T-helper 9 cell (primary cell): ENCODE results near the gene KCNK5.

Source experiments
- DNase-seq: peaks from one replicate; pipeline ENCODE4 v3.0.0-alpha.2; 2020

KCNK5 gene

GRCh38 chr6:39197521-39197920 is 31.8 kb downstream of the KCNK5 start:
- DNase-seq = no peak

DNA sequence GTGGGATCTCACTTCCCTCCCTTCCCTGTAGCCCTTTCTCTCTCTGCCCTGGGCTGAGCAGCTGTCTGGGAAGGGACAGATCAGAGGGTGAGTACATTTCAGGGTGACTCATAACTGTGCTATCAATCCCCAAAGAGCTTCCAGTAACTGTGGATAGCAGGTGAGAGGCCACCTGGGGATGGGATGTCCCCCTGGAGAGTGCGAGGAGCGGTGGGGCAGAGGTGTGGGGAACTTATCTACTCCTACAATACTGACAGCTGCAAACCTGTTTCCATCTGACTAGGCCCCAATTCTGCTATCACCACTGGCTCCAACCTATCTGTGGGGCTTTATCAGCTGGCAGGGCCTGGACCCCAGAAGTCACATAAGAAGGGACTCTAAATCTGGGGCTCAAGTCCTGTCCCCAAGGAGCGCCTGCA is 32.6 kb downstream of the KCNK5 start:
- DNase-seq = no peak

DNA sequence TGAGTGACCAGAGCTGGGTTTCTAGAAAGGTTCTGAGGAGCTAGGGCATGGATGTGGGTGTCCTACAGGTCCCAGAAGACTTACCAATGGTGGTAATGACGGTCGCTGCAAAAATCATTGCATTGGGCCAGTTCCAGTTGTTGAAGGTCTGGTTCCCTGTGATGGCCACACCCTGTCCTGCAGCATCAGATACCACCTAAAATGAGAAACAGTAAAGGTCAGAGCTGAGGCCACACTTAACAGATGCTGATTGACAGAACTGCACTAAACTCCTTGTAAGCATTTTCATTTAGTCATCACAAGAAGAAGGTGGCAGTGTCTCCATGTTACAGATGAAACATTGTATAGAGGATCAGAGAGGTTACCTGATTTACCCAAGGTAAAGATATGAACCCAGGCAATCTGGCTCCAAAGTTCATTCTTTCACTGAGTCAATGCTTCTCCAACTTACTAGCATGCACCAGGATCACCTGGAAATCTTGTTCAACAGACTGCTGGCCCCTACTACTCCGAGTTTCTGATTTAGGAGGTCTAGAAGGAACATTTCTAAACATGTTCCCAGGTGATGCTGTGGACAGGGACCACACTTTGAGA is 33.4 kb downstream of the KCNK5 start:
- DNase-seq = no peak

DNA sequence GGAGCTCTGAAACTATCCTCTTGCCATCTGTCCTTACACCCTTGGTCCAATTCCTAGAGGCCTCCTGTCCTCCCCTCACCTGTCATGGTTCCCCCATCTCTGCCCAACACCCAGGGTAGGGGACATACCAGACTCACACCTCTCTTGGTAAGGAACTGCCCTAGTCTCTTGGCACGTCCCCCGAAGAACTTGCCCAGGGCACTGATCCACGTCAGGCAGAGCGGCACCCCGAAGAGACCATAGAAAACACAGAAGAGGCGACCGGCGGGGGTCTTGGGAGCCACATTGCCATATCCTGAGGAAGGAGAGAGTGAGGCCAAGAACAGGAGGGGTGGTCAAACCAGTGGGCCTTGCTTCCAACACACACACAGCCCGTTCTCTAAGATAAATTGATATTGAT is 34.8 kb downstream of the KCNK5 start:
- DNase-seq = no peak

DNA sequence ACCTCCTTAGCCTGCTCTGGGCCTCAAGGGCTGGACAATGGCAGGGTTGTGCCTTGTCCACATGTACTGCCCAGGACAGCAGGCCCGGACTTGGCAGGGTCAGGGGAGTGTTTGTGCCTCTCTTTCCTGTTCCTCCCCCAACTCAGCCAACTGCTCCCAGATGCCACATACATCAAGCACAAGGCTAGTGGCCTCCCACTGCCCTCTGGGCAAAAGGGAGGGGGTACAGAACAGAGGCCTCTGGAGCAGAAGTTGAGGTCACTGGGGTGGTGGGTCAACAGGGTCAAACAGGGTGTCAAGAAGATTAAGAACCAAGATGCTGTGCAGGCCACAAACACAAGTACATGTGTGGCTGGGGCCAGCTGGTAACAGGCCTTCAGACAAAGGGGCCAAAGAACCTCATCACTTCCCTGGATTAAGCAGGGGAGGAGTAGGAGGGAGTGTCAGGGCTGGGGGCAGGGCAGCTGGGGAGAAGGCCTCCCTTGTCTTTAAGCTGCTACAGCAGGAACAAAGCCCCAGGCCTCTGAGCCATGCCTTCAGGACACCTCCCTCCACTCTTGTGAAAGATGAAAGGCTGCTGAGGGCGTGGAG is 36.0 kb downstream of the KCNK5 start:
- DNase-seq = no peak

GRCh38 chr6:39192736-39193135 is 36.5 kb downstream of the KCNK5 start:
- DNase-seq = no peak

- DNase-seq = no peak
Measured at GRCh38 chr6:39191236-39191930, 37.9 kb downstream of the KCNK5 start.

- DNase-seq = no peak
Measured at GRCh38 chr6:39190545-39191235, 38.6 kb downstream of the KCNK5 start.

DNA sequence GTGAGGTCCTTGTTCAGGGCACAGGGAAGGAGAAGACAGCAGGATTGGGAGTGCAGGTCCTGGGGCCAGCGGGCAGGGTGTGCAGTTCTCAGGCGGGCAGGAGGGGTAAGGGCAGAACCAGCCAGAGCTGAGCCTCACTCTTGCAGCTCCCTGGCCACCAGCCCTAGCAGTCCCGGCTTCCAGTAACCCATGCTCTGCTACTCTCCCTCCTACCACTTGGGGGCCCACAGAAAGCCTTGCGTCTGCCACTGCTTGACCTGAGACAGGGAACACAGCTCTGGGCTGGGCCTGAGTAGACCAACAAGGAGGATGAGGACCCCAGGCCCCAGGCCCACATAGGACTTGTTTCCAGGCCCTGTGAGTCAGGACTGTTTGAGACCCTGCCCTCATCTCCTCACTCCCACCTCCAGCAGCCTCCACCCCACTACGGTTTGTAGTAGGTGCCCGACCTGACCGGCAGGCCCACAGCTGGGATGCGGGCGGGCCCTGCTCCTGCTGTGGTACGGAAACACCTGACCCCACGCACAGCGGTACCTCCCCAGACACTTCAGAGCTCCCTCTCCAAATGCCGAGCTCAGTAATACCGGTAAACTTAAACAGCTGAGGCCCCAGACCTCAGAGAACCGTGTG is 39.2 kb downstream of the KCNK5 start:
- DNase-seq = no peak

- DNase-seq = no peak
Measured at GRCh38 chr6:39189131-39189530, 40.1 kb downstream of the KCNK5 start.

DNA sequence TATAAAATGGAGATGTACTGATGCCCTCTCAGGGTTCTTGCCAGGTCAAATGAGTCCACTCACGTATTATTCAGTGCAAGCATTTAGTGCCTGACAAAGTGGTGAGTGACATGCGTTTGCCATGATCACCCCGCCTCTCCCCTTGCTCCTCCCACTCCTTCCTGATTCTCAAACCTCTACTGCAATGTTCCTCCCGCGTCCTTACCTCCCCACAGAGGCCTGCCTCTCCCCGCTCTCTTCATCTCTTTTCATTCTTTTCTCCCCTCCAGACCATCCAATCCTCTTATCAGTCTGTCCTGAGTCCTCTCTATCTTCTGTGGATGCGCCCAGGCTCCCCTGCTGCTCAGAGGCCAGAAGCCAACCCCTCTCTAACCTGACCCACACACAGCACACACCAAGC is 40.7 kb downstream of the KCNK5 start:
- no peak for DNase-seq

GRCh38 chr6:39188098-39188450 is 41.2 kb downstream of the KCNK5 start:
- DNase-seq = no peak

DNA sequence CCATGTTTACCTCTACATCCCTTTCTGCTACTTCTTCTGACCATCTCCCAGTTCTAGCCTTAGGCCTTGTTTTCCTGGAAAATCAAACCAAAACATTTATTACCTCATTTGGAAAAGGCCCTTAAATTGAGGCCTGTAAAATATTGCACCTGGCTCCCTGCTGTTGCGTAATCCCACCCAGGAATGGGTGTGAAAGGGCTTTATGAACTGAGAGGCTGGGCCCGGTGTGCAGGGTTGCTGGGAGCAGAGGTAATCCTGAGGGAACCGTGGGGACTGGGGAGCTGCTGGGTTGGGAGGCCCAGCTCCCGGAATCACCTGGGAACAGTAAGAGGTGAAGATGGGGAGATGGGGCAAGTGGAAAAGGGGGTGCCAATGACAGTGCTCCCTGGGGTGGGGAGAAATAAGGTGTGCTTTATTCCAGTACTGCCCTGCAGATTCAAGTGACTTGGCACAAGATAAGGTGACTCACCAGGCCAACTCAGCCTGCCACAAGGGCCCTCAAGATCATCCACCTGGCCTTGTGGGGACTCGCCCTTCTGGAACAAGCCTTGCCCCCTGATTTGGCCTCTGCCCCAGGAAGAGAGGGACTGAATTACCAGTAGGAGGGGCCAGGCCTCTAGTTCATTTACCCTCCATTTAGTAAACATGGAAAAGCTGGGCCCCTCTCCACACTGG is 44.2 kb downstream of the KCNK5 start:
- no peak for DNase-seq

DNA sequence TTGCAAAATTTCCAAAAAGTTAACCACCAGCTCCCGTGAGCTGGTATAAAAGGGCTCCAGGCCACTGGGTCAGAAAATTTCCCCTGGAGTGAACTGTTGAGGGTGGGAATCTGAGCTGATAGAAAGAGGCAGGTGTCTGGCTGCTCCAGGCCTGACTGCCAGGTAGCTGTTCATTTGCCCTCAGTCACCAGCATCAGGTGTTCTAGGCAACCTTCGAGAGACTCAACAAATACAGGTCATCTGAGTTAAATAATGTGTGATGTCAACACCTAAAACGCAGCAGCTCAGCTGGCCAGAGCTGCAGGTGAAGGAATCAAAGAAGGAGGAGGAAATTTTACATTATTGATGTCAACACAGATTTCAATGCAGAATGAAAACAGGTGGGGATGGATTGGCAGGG is 46.7 kb downstream of the KCNK5 start:
- DNase-seq = no peak

DNA sequence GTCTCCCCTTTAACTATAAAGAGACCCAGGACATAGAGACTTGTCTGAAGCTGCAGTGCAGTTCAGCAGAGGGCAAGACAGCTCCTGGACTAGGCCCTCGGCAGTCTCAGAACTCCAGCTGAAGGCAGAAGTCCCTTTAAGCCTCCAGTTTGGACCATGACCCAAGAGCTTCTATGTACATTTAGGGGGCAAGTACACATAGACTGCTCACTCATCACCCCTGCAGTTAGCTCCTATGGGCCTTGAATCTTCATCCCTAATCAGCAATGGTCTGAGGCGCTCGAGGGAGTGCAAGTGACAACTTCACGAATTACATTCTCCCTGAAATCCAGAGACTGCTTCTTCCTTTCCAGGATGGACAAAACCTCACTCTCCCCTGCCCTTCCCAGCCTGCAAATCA is 47.4 kb downstream of the KCNK5 start:
- no peak for DNase-seq

DNA sequence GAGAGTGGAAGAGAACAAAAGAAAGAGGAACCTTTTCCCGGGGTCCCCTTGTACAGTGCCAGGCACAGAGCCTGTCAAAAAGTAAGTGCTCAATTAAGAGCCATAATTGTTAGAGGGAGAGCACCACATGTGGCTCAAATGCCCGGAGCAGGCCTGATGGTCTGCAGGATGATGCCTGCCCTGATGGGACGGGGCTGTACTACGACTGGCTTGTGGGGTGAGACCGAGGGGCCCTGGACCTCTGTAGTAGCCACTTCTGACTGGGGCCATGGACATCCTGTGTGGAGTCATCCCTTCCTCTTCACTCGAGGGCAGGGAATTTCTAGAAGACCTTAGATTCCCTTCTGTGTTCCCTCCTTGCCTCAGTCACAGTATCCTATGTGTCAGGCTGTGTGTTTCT is 47.9 kb downstream of the KCNK5 start:
- no peak for DNase-seq

DNA sequence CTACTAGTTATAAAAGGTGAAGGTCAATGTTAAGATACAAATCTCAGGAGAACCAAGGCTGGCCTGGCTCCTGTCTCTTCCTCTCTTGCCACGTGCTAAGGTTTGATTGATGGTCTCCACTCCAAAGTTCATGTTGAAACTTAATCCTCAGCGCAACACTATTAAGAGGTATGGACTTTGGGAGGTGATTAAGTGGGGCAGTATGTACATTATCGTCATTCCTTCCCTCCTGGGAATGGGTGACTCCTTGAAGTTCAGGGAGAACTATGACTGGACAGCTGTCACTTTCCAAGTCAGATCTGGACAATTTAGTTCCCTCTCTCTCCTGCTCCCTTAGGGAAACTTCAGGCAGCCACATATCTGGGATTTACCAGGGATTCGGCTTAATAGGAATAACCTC is 50.5 kb downstream of the KCNK5 start:
- no peak for DNase-seq

- DNase-seq = no peak
Measured at GRCh38 chr6:39178235-39178634, 51.0 kb downstream of the KCNK5 start.

DNA sequence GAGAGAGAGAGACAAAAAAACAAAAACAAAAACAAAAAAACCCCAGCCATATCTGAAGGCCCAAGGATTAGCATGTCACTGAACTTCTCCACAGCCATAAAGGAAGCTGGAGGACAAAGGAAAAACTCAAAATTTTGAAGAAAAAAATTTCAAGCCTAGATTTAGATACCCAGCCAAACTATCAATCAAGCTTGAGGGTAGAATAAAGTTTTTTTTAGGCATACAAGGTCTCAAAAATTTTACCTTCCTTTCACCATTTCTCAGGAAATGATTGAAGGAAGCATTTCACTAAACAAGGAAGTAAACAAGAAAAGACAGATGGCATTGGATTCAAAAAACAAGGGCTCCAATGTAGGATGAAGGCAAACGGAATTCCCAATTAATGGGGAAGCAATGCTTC is 52.1 kb downstream of the KCNK5 start:
- no peak for DNase-seq

GRCh38 chr6:39173270-39173669 is 56.0 kb downstream of the KCNK5 start:
- no peak for DNase-seq

GRCh38 chr6:39172377-39172757 is 56.9 kb downstream of the KCNK5 start:
- DNase-seq = no peak

- DNase-seq = no peak
Measured at GRCh38 chr6:39171489-39172376, 57.5 kb downstream of the KCNK5 start.
